Measurements from ENCODE around the gene TNS1. TPM values are rescaled to one million over a fixed set of nuclear protein-coding genes. Genes with fewer than 3 reads are reported as not detected.

TNS1 gene
- total RNA-seq, 4 donors from 2014 or later = 23.1 to 156 (median 81.1) TPM

GRCh38 chr2:217806482-217806765 lies 196.4 kb downstream of the TNS1 start:
- Histone ChIP-seq H3K27me3 (no peaks in the 10 kb centered on the region), H3K27ac (peak overlapping the region in 1 of 4 donors; percentile 31), H3K9me3 (no peaks in the 10 kb centered on the region), H3K4me3 (no peak overlapping the region), H3K4me1 (peaks cover 0 to 29% (median 0%) of the 10 kb centered on the region in 4 donors), H3K36me3 (peaks cover 0 to 56% (median 0%) of the 10 kb centered on the region in 3 donors)
- no peak for DNase-seq
- TF ChIP-seq, protein P1, sequence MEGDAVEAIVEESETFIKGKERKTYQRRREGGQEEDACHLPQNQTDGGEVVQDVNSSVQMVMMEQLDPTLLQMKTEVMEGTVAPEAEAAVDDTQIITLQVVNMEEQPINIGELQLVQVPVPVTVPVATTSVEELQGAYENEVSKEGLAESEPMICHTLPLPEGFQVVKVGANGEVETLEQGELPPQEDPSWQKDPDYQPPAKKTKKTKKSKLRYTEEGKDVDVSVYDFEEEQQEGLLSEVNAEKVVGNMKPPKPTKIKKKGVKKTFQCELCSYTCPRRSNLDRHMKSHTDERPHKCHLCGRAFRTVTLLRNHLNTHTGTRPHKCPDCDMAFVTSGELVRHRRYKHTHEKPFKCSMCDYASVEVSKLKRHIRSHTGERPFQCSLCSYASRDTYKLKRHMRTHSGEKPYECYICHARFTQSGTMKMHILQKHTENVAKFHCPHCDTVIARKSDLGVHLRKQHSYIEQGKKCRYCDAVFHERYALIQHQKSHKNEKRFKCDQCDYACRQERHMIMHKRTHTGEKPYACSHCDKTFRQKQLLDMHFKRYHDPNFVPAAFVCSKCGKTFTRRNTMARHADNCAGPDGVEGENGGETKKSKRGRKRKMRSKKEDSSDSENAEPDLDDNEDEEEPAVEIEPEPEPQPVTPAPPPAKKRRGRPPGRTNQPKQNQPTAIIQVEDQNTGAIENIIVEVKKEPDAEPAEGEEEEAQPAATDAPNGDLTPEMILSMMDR (IDR thresholded peaks at IDR 0.05) = no peak
- TF ChIP-seq POLR2A (IDR thresholded peaks at IDR 0.05) = no peak

DNA sequence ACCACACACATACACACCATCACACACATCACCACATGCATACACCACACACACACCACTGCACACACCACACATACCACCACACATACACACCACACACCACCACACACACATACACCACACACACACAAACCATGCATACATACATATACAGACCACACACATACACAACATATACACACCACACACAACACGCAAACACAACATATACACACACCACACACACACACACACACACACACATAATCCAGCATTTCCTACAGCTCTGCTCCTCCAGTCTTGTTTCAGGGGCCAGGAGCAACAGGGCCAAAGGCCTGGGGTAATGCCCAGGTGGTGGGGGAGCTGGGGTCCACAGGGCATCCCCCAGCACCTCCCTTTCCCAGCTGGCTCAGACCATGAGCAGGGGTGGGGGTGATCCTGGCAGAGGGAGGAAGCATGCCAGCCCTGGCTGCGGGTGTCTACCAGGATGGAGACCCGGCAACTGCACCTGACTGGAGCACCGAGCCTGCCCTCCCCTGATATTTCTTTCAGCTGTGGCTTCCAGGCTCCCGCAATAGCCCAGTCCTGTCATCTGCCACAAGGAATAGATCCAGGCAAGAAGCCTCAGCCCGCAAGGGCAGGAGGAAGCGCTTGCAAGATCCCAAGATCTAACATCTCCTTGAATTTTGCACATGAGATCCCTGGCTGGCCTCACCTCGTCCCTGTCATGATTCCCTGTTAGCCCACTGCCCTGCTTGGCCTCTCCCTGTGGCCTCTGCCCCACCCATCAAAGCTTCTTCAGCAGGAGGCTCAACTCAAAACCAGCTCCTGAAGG lies 196.9 kb downstream of the TNS1 start:
- TF ChIP-seq, protein P1 (IDR thresholded peaks at IDR 0.05) = no peak
- TF ChIP-seq POLR2A (IDR thresholded peaks at IDR 0.05) = no peak
- no peaks in the 10 kb centered on the region for H3K9me3 ChIP-seq
- DNase-seq = peak in 1 of 3 donors; percentile 20
- H3K4me1 ChIP-seq = peaks cover 0 to 29% (median 0%) of the 10 kb centered on the region in 4 donors
- peaks cover 0 to 51% (median 0%) of the 10 kb centered on the region in 3 donors for H3K36me3 ChIP-seq
- peak overlapping the region in 2 of 4 donors; percentile 31 to 39 for H3K27ac ChIP-seq
- H3K27me3 ChIP-seq = no peaks in the 10 kb centered on the region
- no peak overlapping the region for H3K4me3 ChIP-seq

GRCh38 chr2:217804791-217805667 lies 197.8 kb downstream of the TNS1 start:
- peak in 1 of 3 donors; percentile 37 for DNase-seq
- H3K4me3 ChIP-seq = no peak overlapping the region
- TF ChIP-seq POLR2A (IDR thresholded peaks at IDR 0.05) = no peak
- TF ChIP-seq, protein P1 (IDR thresholded peaks at IDR 0.05) = no peak
- no peaks in the 10 kb centered on the region for H3K27me3 ChIP-seq
- H3K4me1 ChIP-seq = peaks cover 0 to 29% (median 0%) of the 10 kb centered on the region in 4 donors
- H3K9me3 ChIP-seq = no peaks in the 10 kb centered on the region
- H3K27ac ChIP-seq = peak overlapping the region in 2 of 4 donors; percentile 4 to 39
- peaks cover 0 to 45% (median 0%) of the 10 kb centered on the region in 3 donors for H3K36me3 ChIP-seq

DNA sequence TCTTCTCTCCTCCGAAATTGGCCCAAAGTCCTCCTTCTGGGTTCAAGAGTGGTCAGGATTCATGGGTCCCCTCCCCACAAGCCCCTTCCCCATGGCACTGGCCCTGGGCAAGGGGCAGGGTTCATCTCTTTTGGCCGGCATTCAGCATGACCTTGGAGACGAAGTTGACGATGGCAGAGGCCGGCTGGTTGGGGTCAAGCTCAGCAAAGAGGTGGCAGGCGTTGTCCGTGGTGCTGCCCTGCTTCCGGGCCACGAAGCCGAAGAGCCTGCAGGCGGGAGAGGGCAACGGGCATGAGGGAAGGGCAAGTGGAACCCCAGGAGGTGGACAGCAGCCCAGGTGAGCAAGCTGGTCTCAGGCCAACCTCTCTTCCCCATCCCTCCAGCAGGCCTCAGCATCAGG lies 198.5 kb downstream of the TNS1 start:
- peaks cover 0 to 39% (median 0%) of the 10 kb centered on the region in 3 donors for H3K36me3 ChIP-seq
- H3K27ac ChIP-seq = peak overlapping the region in 1 of 4 donors; percentile 22
- H3K4me3 ChIP-seq = no peak overlapping the region
- H3K27me3 ChIP-seq = no peaks in the 10 kb centered on the region
- H3K9me3 ChIP-seq = no peaks in the 10 kb centered on the region
- DNase-seq = peak in 1 of 3 donors; percentile 36
- H3K4me1 ChIP-seq = peaks cover 0 to 29% (median 0%) of the 10 kb centered on the region in 4 donors
- TF ChIP-seq, protein P1 (IDR thresholded peaks at IDR 0.05) = no peak

DNA sequence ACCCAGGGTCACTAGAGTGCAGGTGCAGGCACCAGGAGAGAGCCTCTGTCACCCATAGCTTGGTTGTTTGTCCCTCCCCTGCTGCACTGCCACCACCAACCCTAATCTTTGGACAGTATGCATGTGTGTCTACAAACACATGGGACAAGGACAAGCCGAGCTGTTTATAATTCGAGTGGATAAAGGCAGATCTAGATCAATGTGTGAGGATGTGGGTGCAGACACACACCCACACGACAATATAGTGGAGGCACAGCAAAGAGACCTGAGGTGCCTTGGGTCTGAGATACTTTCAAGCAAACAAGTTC lies 199.2 kb downstream of the TNS1 start:
- no peak for TF ChIP-seq POLR2A (IDR thresholded peaks at IDR 0.05)
- TF ChIP-seq, protein P1 (IDR thresholded peaks at IDR 0.05) = no peak
- H3K4me1 ChIP-seq = peaks cover 0 to 29% (median 0%) of the 10 kb centered on the region in 4 donors
- no peak overlapping the region for H3K4me3 ChIP-seq
- H3K27me3 ChIP-seq = no peaks in the 10 kb centered on the region
- no peaks in the 10 kb centered on the region for H3K9me3 ChIP-seq
- no peak overlapping the region for H3K27ac ChIP-seq
- peaks cover 0 to 37% (median 0%) of the 10 kb centered on the region in 3 donors for H3K36me3 ChIP-seq
- DNase-seq = no peak

Measured in Peyer's patch (tissue), 4 donors.